Natural killer cell (primary cell): ENCODE results near the gene ATP5F1D. TPM values are rescaled to one million over a fixed set of nuclear protein-coding genes. Genes with fewer than 3 reads are reported as not detected.

Source experiments
- ATAC-seq, 3 donors: fragments of 150-1000 bp in 2 of 3; fragments of 200-7000 bp in 1 of 3; cut with Tn5 transposase; 1 replicate in 1 of 3; 2 replicates in 2 of 3; pipeline ENCODE4 v1.10.0; 2021; ENCODE audit warnings: mild to moderate bottlenecking in 2 of 3, moderate library complexity in 2 of 3
- DNase-seq, 2 donors: peaks; one replicate each; pipeline versions ENCODE4 v3.0.0 to v3.0.0-alpha.2; 2013 to 2021; ENCODE audit warnings: mixed read lengths in 1 of 2
- H3K27ac ChIP-seq: one replicate; pipeline ENCODE4 v1.5.1; 2013; ENCODE audit warnings: mild to moderate bottlenecking, low read length
- H3K27me3 ChIP-seq: one replicate; pipeline ENCODE4 v1.6.1; 2013; ENCODE audit warnings: low read length; ENCODE audit not compliant: control insufficient read depth, insufficient read depth
- H3K36me3 ChIP-seq: one replicate; pipeline ENCODE4 v1.6.1; 2013; ENCODE audit warnings: low read length; ENCODE audit not compliant: control insufficient read depth, insufficient read depth
- H3K4me1 ChIP-seq: one replicate; pipeline ENCODE4 v1.6.1; 2013; ENCODE audit warnings: low read length; ENCODE audit not compliant: control insufficient read depth, insufficient read depth
- H3K4me3 ChIP-seq: one replicate; pipeline ENCODE4 v1.5.1; 2013; ENCODE audit warnings: low read length
- H3K9me3 ChIP-seq: one replicate; pipeline ENCODE4 v1.6.1; 2013; ENCODE audit warnings: low read length; ENCODE audit not compliant: control insufficient read depth, insufficient read depth
- H3K27ac Mint-ChIP-seq, 2 donors: one replicate each; pipeline ENCODE4 v1.8.0; 2022; ENCODE audit warnings: mild to moderate bottlenecking in 2 of 2, mixed read lengths in 2 of 2, moderate library complexity in 1 of 2
- H3K27me3 Mint-ChIP-seq, 2 donors: one replicate each; pipeline ENCODE4 v1.8.0; 2022; ENCODE audit warnings: low read depth in 2 of 2, mixed read lengths in 2 of 2
- H3K36me3 Mint-ChIP-seq: one replicate; pipeline ENCODE4 v1.8.0; 2022; ENCODE audit warnings: mixed read lengths
- H3K4me1 Mint-ChIP-seq, 2 donors: one replicate each; pipeline ENCODE4 v1.8.0; 2022; ENCODE audit warnings: mixed read lengths in 2 of 2
- H3K4me3 Mint-ChIP-seq: one replicate; pipeline ENCODE4 v1.8.0; 2022; ENCODE audit warnings: mild to moderate bottlenecking, moderate library complexity, mixed read lengths
- H3K9me3 Mint-ChIP-seq, 2 donors: one replicate each; pipeline ENCODE4 v1.8.0; 2022; ENCODE audit warnings: mixed read lengths in 2 of 2
- WGBS: methylation state at CpG from one replicate; pipeline ENCODE4 v1.1.7; 2013; ENCODE audit warnings: missing lambda C conversion rate; ENCODE audit not compliant: insufficient coverage; 5-methylcytosine and 5-hydroxymethylcytosine counted together
- intact Hi-C: fragments of 100-400 bp; cut with micrococcal nuclease; formaldehyde crosslinking; loops from one replicate; pipeline ENCODE4 v1.14.2; 2022
- total RNA-seq, 4 donors: library from RNA; stranded (reverse); fragments of 120-200 nt in 1 of 4; gene quantifications; one replicate each; pipeline versions ENCODE4 v1.2.3 to v1.2.4, GENCODE V29; 2013 to 2022
- TF ChIP-seq, protein P1 (sequence below): fragments of 200-600 bp; IDR thresholded peaks from one replicate; pipeline ENCODE4 v1.8.0; 2022; ENCODE audit warnings: antibody characterized with exemption

ATP5F1D gene
- total RNA-seq, 3 donors from 2014 or later (not counting 1 experiment from before 2014, with no cell fraction given) = 88.6 to 119 (median 104) TPM

- H3K4me1 Mint-ChIP-seq = peaks cover 44 to 62% of the 10 kb centered on the region in 2 donors
These were observed 23.5 kb downstream of the ATP5F1D start for GRCh38 chr19:1264801-1265614.

DNA sequence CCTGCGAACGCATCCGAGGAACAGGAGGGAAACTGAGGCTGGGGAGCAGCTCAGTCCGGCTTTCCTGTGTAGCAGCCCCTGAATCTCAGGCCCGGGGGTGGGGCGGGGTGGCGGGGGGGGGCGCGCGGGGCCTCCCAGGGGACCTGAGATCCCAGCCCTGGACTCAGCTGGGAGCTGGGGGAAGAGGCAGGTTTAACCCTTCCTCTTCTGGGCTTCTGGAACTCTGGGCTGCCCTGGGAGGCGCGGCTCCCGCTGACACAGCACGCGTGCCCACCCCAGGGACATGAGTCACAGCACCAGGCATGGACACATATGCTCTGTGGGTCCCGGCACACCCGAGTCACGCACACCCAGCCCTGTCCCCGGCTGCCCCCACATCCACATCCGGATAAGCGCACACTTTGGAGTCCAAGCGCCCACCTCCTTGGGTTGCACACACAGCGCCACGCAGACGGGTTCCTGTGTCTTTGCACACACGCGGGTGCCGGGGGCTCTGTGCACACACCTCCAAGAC lies 24.1 kb downstream of the ATP5F1D start:
- no peaks in the 10 kb centered on the region for H3K9me3 ChIP-seq
- H3K36me3 Mint-ChIP-seq = no peaks in the 10 kb centered on the region
- peak; percentile 64 to 69 for DNase-seq
- no peaks in the 10 kb centered on the region for H3K27me3 ChIP-seq
- peak in 1 of 3 donors; percentile 12 for ATAC-seq
- peak overlapping the region; percentile 70 for H3K27ac ChIP-seq
- H3K4me1 ChIP-seq = peaks cover 80% of the 10 kb centered on the region
- no peaks in the 10 kb centered on the region for H3K27me3 Mint-ChIP-seq
- 34% methylated on average over 25 of the region's 28 CpGs for WGBS
- intact Hi-C loops = loop anchor here (1.0 kb wide), 2 partner anchors 16 to 21 kb away; no protein-coding TSS in a partner anchor
- H3K4me1 Mint-ChIP-seq = peaks cover 50 to 67% of the 10 kb centered on the region in 2 donors
- TF ChIP-seq, protein P1, sequence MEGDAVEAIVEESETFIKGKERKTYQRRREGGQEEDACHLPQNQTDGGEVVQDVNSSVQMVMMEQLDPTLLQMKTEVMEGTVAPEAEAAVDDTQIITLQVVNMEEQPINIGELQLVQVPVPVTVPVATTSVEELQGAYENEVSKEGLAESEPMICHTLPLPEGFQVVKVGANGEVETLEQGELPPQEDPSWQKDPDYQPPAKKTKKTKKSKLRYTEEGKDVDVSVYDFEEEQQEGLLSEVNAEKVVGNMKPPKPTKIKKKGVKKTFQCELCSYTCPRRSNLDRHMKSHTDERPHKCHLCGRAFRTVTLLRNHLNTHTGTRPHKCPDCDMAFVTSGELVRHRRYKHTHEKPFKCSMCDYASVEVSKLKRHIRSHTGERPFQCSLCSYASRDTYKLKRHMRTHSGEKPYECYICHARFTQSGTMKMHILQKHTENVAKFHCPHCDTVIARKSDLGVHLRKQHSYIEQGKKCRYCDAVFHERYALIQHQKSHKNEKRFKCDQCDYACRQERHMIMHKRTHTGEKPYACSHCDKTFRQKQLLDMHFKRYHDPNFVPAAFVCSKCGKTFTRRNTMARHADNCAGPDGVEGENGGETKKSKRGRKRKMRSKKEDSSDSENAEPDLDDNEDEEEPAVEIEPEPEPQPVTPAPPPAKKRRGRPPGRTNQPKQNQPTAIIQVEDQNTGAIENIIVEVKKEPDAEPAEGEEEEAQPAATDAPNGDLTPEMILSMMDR = no peak
- no peaks in the 10 kb centered on the region for H3K9me3 Mint-ChIP-seq
- peak overlapping the region; percentile 21 to 97 for H3K27ac Mint-ChIP-seq
- peak overlapping the region; percentile 72 for H3K4me3 Mint-ChIP-seq
- peaks cover 5% of the 10 kb centered on the region for H3K36me3 ChIP-seq
- H3K4me3 ChIP-seq = peak overlapping the region; percentile 28

More at GRCh38 chr19:1264801-1265614, 23.5 kb downstream of the ATP5F1D start:
- WGBS = 77% methylated on average over 26 of the region's 26 CpGs
- peak overlapping the region; percentile 59 to 97 for H3K27ac Mint-ChIP-seq
- Histone ChIP-seq H3K4me1 (peaks cover 80% of the 10 kb centered on the region), H3K36me3 (peaks cover under 1% of the 10 kb centered on the region), H3K27ac (peak overlapping the region; percentile 70), H3K9me3 (no peaks in the 10 kb centered on the region), H3K4me3 (no peak overlapping the region), H3K27me3 (no peaks in the 10 kb centered on the region)
- H3K4me3 Mint-ChIP-seq = peak overlapping the region; percentile 75
- H3K27me3 Mint-ChIP-seq = no peaks in the 10 kb centered on the region
- DNase-seq (peak in 1 of 2 donors; percentile 41), ATAC-seq (no peak)
- H3K9me3 Mint-ChIP-seq = no peaks in the 10 kb centered on the region
- no peaks in the 10 kb centered on the region for H3K36me3 Mint-ChIP-seq
- TF ChIP-seq, protein P1 = no peak
- intact Hi-C loops = no loop called here

- Mint-ChIP-seq H3K9me3 (no peaks in the 10 kb centered on the region), H3K4me1 (peaks cover 53 to 67% of the 10 kb centered on the region in 2 donors), H3K4me3 (peak overlapping the region; percentile 72), H3K36me3 (no peaks in the 10 kb centered on the region), H3K27me3 (no peaks in the 10 kb centered on the region), H3K27ac (peak overlapping the region; percentile 21 to 97)
- DNase-seq = peak; percentile 89 to 91
- Histone ChIP-seq H3K36me3 (peaks cover 12% of the 10 kb centered on the region), H3K27me3 (no peaks in the 10 kb centered on the region), H3K4me1 (peaks cover 83% of the 10 kb centered on the region), H3K27ac (peak overlapping the region; percentile 70), H3K4me3 (peak overlapping the region; percentile 28), H3K9me3 (no peaks in the 10 kb centered on the region)
- 2% methylated on average over 84 of the region's 84 CpGs for WGBS
- TF ChIP-seq, protein P1 = no peak
- intact Hi-C loops = loop anchor here (1.0 kb wide), 2 partner anchors 17 to 22 kb away; no protein-coding TSS in a partner anchor
- peak; percentile 41 to 66 (median 53) for ATAC-seq
These were observed 24.8 kb downstream of the ATP5F1D start for GRCh38 chr19:1266129-1266915.
